Astrocyte (in vitro differentiated cells and primary cell): ENCODE measurements around the gene SHC4. TPM values are rescaled to one million over a fixed set of nuclear protein-coding genes. Genes with fewer than 3 reads are reported as not detected.
"Not testable (repeated sequence)": the region's sequence is repeated elsewhere in the genome, so short reads cannot be mapped to it uniquely, and the experiment has no call there.

Experiments used
- DNase-seq: peaks from one replicate; pipeline ENCODE4 v3.0.0-alpha.2; 2010; ENCODE audit warnings: low read depth
- FAIRE-seq: peaks from 2 replicates; lab custom pipeline; 2011; peaks lifted over from hg19 to GRCh38; lab: Jason Lieb, UNC
- H2AFZ ChIP-seq: 2 replicates; pipeline ENCODE4 v1.6.0; 2012; ENCODE audit warnings: low read depth, low read length, inconsistent platforms
- H3K27ac ChIP-seq: 2 replicates; pipeline ENCODE4 v1.5.1; 2011; ENCODE audit warnings: low read depth, low read length, inconsistent platforms
- H3K27me3 ChIP-seq: 2 replicates; pipeline ENCODE4 v1.6.0; 2011; ENCODE audit warnings: low read length, inconsistent platforms; ENCODE audit not compliant: insufficient read depth
- H3K36me3 ChIP-seq: 2 replicates; pipeline ENCODE4 v1.5.1; 2011; ENCODE audit warnings: low read length, inconsistent platforms; ENCODE audit not compliant: insufficient read depth
- H3K4me1 ChIP-seq: 2 replicates; pipeline ENCODE4 v1.5.1; 2011; ENCODE audit warnings: low read length, inconsistent platforms; ENCODE audit not compliant: insufficient read depth
- H3K4me2 ChIP-seq: 2 replicates; pipeline ENCODE4 v1.6.0; 2012; ENCODE audit warnings: low read length, inconsistent platforms
- H3K4me3 ChIP-seq: 2 replicates; pipeline ENCODE4 v1.5.1; 2011; ENCODE audit warnings: low read depth, mild to moderate bottlenecking, low read length, inconsistent platforms; ENCODE audit not compliant: insufficient read depth
- H3K79me2 ChIP-seq: 2 replicates; pipeline ENCODE4 v1.6.0; 2012; ENCODE audit warnings: mild to moderate bottlenecking, low read length, inconsistent platforms; ENCODE audit not compliant: insufficient read depth
- H3K9ac ChIP-seq: 2 replicates; pipeline ENCODE4 v1.6.0; 2012; ENCODE audit warnings: mild to moderate bottlenecking, low read length, inconsistent platforms
- H3K9me3 ChIP-seq: 2 replicates; pipeline ENCODE4 v1.5.1; 2012; ENCODE audit warnings: low read depth, mild to moderate bottlenecking, low read length, inconsistent platforms; ENCODE audit not compliant: insufficient read depth
- H4K20me1 ChIP-seq: 2 replicates; pipeline ENCODE4 v1.6.0; 2012; ENCODE audit warnings: low read length, inconsistent platforms; ENCODE audit not compliant: insufficient read depth
- H3K27ac Mint-ChIP-seq: one replicate; pipeline ENCODE4 v1.8.0; 2021; ENCODE audit warnings: mild to moderate bottlenecking, mixed read lengths; ENCODE audit not compliant: unreplicated experiment
- H3K27me3 Mint-ChIP-seq: one replicate; pipeline ENCODE4 v1.8.0; 2021; ENCODE audit warnings: low read depth, mixed read lengths; ENCODE audit not compliant: unreplicated experiment
- H3K36me3 Mint-ChIP-seq: one replicate; pipeline ENCODE4 v1.8.0; 2021; ENCODE audit warnings: low read depth, mixed read lengths; ENCODE audit not compliant: unreplicated experiment
- H3K4me1 Mint-ChIP-seq: one replicate; pipeline ENCODE4 v1.8.0; 2021; ENCODE audit warnings: low read depth, mixed read lengths; ENCODE audit not compliant: unreplicated experiment
- H3K4me3 Mint-ChIP-seq: one replicate; pipeline ENCODE4 v1.8.0; 2021; ENCODE audit warnings: mild to moderate bottlenecking, moderate library complexity, mixed read lengths; ENCODE audit not compliant: unreplicated experiment
- H3K9me3 Mint-ChIP-seq: one replicate; pipeline ENCODE4 v1.8.0; 2021; ENCODE audit warnings: mild to moderate bottlenecking, mixed read lengths; ENCODE audit not compliant: unreplicated experiment
- EZH2 ChIP-seq: IDR thresholded peaks from 2 replicates; pipeline ENCODE4 v1.6.1; 2012; ENCODE audit warnings: mild to moderate bottlenecking, low read length, inconsistent platforms; ENCODE audit not compliant: insufficient read depth
- total RNA-seq: library from RNA; stranded (reverse); gene quantifications from 2 replicates; pipeline ENCODE4 v1.2.1, GENCODE V29; 2021
- TF ChIP-seq, protein P1 (sequence below): IDR thresholded peaks from 2 replicates; pipeline ENCODE4 v1.5.1; 2011; ENCODE audit warnings: low read depth, mild to moderate bottlenecking, inconsistent platforms, low read length, moderate library complexity; ENCODE audit not compliant: insufficient read depth

SHC4 gene
- total RNA-seq, 1 donor from 2014 or later = 2.7 TPM

DNA sequence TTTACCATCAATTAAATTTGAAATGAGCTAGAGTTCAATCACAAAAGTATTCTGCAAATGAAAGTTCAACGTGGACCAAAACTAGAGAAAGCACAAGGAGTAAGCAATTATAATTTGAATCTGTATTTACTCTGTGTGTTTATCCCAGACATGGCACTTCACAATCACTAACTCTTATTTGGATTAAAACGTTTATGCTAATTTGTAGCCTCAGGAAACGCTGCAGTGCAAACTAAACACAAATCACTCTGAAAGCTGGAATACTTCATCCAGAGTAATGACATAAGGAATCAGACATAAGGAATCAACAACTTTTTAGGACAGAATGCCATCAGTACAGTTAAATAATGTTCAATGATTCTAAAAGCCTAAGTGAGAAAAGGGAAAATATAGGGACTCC is 171.3 kb downstream of the SHC4 start:
- Mint-ChIP-seq H3K27me3 (no peaks in the 10 kb centered on the region), H3K4me3 (no peak overlapping the region), H3K4me1 (peaks cover 8% of the 10 kb centered on the region), H3K9me3 (no peaks in the 10 kb centered on the region), H3K36me3 (peaks cover 1% of the 10 kb centered on the region), H3K27ac (no peak overlapping the region)
- Histone ChIP-seq H2AFZ (no peak overlapping the region), H3K27me3 (no peaks in the 10 kb centered on the region), H3K4me3 (no peak overlapping the region), H3K4me1 (peaks cover 8% of the 10 kb centered on the region), H4K20me1 (no peaks in the 10 kb centered on the region), H3K4me2 (no peak overlapping the region), H3K79me2 (no peaks in the 10 kb centered on the region), H3K36me3 (no peaks in the 10 kb centered on the region), H3K27ac (no peak overlapping the region), H3K9me3 (no peaks in the 10 kb centered on the region), H3K9ac (no peak overlapping the region)
- no peak for DNase-seq
- no peak for TF ChIP-seq EZH2
- TF ChIP-seq, protein P1, sequence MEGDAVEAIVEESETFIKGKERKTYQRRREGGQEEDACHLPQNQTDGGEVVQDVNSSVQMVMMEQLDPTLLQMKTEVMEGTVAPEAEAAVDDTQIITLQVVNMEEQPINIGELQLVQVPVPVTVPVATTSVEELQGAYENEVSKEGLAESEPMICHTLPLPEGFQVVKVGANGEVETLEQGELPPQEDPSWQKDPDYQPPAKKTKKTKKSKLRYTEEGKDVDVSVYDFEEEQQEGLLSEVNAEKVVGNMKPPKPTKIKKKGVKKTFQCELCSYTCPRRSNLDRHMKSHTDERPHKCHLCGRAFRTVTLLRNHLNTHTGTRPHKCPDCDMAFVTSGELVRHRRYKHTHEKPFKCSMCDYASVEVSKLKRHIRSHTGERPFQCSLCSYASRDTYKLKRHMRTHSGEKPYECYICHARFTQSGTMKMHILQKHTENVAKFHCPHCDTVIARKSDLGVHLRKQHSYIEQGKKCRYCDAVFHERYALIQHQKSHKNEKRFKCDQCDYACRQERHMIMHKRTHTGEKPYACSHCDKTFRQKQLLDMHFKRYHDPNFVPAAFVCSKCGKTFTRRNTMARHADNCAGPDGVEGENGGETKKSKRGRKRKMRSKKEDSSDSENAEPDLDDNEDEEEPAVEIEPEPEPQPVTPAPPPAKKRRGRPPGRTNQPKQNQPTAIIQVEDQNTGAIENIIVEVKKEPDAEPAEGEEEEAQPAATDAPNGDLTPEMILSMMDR = no peak
- no peak for FAIRE-seq

DNA sequence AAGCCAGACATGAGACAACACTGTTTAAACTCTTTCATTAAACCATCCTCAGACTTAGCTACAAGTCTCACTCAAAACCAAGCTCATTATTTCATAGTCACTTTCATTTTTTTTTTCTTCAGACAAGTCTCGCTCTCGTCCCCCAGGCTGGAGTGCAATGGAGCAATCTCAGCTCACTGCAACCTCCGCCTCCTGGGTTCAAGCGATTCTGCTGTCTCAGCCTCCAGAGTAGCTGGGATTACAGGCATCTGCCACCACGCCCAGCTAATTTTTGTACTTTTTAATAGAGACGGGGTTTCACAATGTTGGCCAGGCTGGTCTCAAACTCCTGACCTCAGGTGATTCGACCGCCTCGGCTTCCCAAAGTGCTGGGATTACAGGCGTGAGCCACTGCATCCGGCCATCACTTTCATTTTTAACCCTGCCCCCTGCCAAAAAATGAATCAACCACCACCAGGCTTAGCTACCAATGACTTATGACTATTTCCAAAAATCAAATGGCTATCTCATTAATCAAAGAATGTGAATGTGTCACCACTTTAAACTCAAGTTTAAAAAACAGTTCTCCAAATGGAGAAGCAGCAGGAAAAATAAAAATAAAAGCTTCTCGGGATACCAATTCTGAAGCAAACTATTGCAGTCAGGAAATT is 173.1 kb downstream of the SHC4 start:
- not testable (repeated sequence) for H3K4me2 ChIP-seq, H3K79me2 ChIP-seq, H3K9me3 ChIP-seq, H3K27ac Mint-ChIP-seq, H3K27ac ChIP-seq, H3K27me3 Mint-ChIP-seq, H3K36me3 ChIP-seq, H3K4me1 ChIP-seq, H3K4me3 ChIP-seq, H3K4me3 Mint-ChIP-seq, H2AFZ ChIP-seq, H4K20me1 ChIP-seq, H3K4me1 Mint-ChIP-seq, H3K36me3 Mint-ChIP-seq, FAIRE-seq, H3K9me3 Mint-ChIP-seq, H3K27me3 ChIP-seq, H3K9ac ChIP-seq
- peak; percentile 43 for DNase-seq

DNA sequence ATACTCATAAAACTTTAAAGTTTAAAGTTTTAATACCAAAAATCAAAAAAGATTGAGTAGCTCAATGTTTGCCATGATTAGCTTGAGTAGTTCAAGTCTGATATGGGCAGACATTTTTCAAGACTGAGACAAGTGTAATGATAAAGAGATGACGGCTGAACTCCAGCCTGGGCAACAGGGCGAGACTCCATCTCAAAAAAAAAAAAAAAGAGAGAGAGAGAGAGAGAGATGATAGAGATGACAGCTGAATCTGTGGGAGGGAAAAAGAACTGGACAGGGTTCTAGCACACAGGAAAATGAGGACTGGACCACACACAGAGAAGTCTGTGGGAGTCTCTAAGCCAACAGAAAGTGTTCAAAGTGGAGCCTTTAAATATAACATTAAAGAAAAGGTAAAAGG is 178.0 kb downstream of the SHC4 start:
- H3K79me2 ChIP-seq = no peaks in the 10 kb centered on the region
- H3K4me3 ChIP-seq = no peak overlapping the region
- no peaks in the 10 kb centered on the region for H4K20me1 ChIP-seq
- TF ChIP-seq EZH2 = no peak
- TF ChIP-seq, protein P1 = no peak
- H3K36me3 ChIP-seq = peaks cover 7% of the 10 kb centered on the region
- no peak overlapping the region for H2AFZ ChIP-seq
- no peaks in the 10 kb centered on the region for H3K4me1 Mint-ChIP-seq
- no peak overlapping the region for H3K4me2 ChIP-seq
- no peaks in the 10 kb centered on the region for H3K27me3 ChIP-seq
- no peaks in the 10 kb centered on the region for H3K4me1 ChIP-seq
- FAIRE-seq (no peak), DNase-seq (no peak)
- H3K27me3 Mint-ChIP-seq = no peaks in the 10 kb centered on the region
- H3K36me3 Mint-ChIP-seq = peaks cover 3% of the 10 kb centered on the region
- no peak overlapping the region for H3K9ac ChIP-seq
- no peaks in the 10 kb centered on the region for H3K9me3 ChIP-seq
- no peaks in the 10 kb centered on the region for H3K9me3 Mint-ChIP-seq
- no peak overlapping the region for H3K27ac Mint-ChIP-seq
- no peak overlapping the region for H3K27ac ChIP-seq
- no peak overlapping the region for H3K4me3 Mint-ChIP-seq
